HFFc6 (cell line): ENCODE data around the gene ODC1. TPM values are rescaled to one million over a fixed set of nuclear protein-coding genes. Genes with fewer than 3 reads are reported as not detected.

Experiments
- DNase-seq: peaks from one replicate; pipeline ENCODE4 v3.0.0-alpha.2; 2018
- H3K27ac Mint-ChIP-seq: 2 replicates; pipeline ENCODE4 v1.8.0; 2020; ENCODE audit warnings: mild to moderate bottlenecking, mixed read lengths
- H3K27me3 Mint-ChIP-seq: 2 replicates; pipeline ENCODE4 v1.8.0; 2021; ENCODE audit warnings: mild to moderate bottlenecking, moderate library complexity, mixed read lengths; ENCODE audit not compliant: insufficient read depth
- H3K36me3 Mint-ChIP-seq: 2 replicates; pipeline ENCODE4 v1.8.0; 2021; ENCODE audit warnings: low read depth, mixed read lengths
- H3K4me1 Mint-ChIP-seq: 2 replicates; pipeline ENCODE4 v1.8.0; 2020; ENCODE audit warnings: low read depth, mixed read lengths
- H3K4me3 Mint-ChIP-seq: 2 replicates; pipeline ENCODE4 v1.8.0; 2020; ENCODE audit warnings: mild to moderate bottlenecking, moderate library complexity, mixed read lengths
- H3K9me3 Mint-ChIP-seq: 2 replicates; pipeline ENCODE4 v1.8.0; 2020; ENCODE audit warnings: mild to moderate bottlenecking, mixed read lengths
- total RNA-seq, 6 experiments: library from RNA; stranded (reverse); fragmentation: NEBNext Ultra II Directional; extraction: Animal tissue kit (Norgen Biotek cat#: 25700); gene quantifications; 2 replicates in 1 of 6; 3 replicates in 5 of 6; pipeline ENCODE4 v1.2.3, GENCODE V29; 2021
- TF ChIP-seq, protein P1 (sequence below): fragments of 200-600 bp; sonication (generic); IDR thresholded peaks from 2 replicates; pipeline ENCODE4 v1.5.0; 2021; ENCODE audit warnings: antibody characterized with exemption, mild to moderate bottlenecking

ODC1 gene
- total RNA-seq, 6 experiments from 2014 or later: 116 to 155 (median 143) TPM

DNA sequence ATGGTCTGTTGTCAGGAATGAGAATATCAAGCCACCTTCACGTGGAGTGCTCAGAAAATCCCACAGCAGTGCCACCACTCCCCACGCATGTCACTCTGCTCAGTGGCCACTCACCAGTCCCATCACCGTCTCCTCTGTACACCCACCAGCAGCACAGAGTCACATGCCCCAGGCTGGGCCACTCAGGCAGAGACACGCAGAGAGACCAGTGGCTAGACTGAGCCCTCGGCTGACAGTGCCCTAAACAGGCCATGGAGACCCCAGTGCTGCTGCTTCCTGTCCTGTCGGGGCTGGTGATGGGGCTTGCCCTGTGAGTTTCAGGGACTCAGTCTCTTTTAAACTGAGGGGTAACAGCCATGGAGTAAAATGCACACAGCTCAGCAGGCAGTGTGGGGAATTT lies 25.9 kb downstream of the ODC1 start:
- TF ChIP-seq, protein P1, sequence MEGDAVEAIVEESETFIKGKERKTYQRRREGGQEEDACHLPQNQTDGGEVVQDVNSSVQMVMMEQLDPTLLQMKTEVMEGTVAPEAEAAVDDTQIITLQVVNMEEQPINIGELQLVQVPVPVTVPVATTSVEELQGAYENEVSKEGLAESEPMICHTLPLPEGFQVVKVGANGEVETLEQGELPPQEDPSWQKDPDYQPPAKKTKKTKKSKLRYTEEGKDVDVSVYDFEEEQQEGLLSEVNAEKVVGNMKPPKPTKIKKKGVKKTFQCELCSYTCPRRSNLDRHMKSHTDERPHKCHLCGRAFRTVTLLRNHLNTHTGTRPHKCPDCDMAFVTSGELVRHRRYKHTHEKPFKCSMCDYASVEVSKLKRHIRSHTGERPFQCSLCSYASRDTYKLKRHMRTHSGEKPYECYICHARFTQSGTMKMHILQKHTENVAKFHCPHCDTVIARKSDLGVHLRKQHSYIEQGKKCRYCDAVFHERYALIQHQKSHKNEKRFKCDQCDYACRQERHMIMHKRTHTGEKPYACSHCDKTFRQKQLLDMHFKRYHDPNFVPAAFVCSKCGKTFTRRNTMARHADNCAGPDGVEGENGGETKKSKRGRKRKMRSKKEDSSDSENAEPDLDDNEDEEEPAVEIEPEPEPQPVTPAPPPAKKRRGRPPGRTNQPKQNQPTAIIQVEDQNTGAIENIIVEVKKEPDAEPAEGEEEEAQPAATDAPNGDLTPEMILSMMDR: no peak
- Mint-ChIP-seq H3K9me3 (no peaks in the 10 kb centered on the region), H3K36me3 (0 out of 2 replicates have a peak, but pooled peaks cover 8% of the 10 kb centered on the region), H3K4me3 (no peak overlapping the region), H3K27ac (no peak overlapping the region), H3K4me1 (peaks cover 13% of the 10 kb centered on the region), H3K27me3 (peaks cover 4% of the 10 kb centered on the region)
- DNase-seq: no peak

DNA sequence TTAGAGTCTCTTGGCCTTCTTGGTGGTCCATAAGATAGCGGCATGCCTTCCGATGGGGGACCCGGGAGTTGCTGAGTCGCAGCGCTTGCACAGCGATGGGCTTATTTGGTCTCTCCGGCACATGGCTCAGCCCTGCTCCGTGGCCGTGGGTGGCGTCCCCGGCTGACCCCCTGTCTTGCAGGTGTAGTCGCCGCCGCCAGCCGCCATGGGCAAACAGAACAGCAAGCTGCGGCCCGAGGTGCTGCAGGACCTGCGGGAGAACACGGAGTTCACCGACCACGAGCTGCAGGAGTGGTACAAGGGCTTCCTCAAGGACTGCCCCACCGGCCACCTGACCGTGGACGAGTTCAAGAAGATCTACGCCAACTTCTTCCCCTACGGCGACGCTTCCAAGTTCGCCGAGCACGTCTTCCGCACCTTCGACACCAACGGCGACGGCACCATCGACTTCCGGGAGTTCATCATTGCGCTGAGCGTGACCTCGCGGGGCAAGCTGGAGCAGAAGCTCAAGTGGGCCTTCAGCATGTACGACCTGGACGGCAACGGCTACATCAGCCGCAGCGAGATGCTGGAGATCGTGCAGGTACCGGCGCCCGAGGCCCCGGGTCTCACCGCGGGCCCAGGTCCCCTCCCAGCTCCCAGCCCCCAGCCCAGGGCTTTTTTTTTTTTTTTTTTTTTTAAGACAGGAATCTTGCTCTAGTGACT lies 28.4 kb downstream of the ODC1 start:
- 0 out of 2 replicates have a peak, but pooled peaks cover 8% of the 10 kb centered on the region for H3K36me3 Mint-ChIP-seq
- no peak overlapping the region for H3K4me3 Mint-ChIP-seq
- peaks cover 11% of the 10 kb centered on the region for H3K4me1 Mint-ChIP-seq
- DNase-seq: no peak
- no peaks in the 10 kb centered on the region; the same call in 1 of the 2 replicates for H3K27me3 Mint-ChIP-seq
- H3K9me3 Mint-ChIP-seq: no peaks in the 10 kb centered on the region
- no peak overlapping the region for H3K27ac Mint-ChIP-seq
- TF ChIP-seq, protein P1: no peak

DNA sequence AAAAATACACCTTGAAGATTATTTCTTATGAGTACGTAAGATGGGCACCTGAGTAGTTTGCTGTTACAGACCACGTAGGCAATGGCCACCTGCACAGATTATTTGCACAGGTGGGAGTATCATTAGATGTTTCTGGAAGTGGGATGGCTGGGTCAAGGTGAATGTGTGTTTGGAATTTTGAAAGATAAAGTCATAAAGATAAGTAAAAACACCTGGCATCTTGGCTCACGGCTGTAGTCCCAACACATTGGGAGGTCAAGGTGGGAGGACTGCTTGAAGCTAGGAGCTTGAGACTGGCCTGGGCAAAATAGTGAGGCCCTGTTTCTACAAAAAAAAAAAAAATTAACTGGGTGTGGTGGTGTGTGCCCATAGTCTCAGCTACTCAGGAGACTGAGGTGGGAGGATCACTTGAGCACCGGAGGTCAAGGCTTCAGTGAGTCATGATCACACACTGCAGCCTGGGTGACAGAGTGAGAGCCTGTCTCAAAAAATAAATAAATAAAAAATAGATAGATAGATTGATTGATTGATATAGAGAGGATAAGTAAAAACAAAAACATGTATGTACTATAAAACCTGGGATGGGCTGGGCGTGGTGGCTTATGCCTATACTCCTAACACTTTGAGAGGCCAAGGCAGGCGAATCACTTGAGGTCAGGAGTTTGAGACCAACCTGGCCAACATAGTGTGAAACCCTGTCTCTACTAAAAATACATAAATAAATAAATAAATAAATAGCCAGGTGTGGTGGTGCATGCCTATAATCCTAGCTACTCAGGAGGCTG lies 30.4 kb downstream of the ODC1 start:
- no peak overlapping the region for H3K4me3 Mint-ChIP-seq
- H3K4me1 Mint-ChIP-seq: peaks cover 13% of the 10 kb centered on the region
- H3K27ac Mint-ChIP-seq: no peak overlapping the region
- TF ChIP-seq, protein P1: no peak
- no peak for DNase-seq
- no peaks in the 10 kb centered on the region for H3K9me3 Mint-ChIP-seq
- H3K27me3 Mint-ChIP-seq: no peaks in the 10 kb centered on the region
- H3K36me3 Mint-ChIP-seq: peaks cover 11% of the 10 kb centered on the region; the same call in 1 of the 2 replicates

DNA sequence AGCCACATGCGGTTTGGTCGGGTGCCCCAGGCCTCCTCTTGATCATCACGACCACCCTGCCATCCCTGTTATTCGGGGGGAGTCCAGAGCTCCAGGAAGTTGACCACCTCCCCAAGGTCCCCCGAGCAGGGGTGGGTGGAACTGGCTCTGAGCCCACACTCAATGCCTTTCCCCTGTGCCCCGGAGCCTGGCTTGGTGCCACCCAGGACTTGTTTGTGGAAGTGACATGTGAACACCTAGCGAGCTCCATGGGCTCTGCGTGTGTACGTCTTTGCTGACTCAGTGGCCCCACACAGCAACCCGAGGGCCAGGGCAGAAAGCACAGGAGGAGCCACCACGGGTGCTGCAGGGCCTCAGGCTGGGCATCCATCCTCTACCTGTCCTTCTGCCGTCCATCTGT lies 32.5 kb downstream of the ODC1 start:
- Mint-ChIP-seq H3K9me3 (no peaks in the 10 kb centered on the region), H3K36me3 (peaks cover 13% of the 10 kb centered on the region; the same call in 1 of the 2 replicates), H3K27me3 (no peaks in the 10 kb centered on the region), H3K27ac (no peak overlapping the region), H3K4me3 (no peak overlapping the region), H3K4me1 (peaks cover 13% of the 10 kb centered on the region)
- TF ChIP-seq, protein P1: no peak
- no peak for DNase-seq

DNA sequence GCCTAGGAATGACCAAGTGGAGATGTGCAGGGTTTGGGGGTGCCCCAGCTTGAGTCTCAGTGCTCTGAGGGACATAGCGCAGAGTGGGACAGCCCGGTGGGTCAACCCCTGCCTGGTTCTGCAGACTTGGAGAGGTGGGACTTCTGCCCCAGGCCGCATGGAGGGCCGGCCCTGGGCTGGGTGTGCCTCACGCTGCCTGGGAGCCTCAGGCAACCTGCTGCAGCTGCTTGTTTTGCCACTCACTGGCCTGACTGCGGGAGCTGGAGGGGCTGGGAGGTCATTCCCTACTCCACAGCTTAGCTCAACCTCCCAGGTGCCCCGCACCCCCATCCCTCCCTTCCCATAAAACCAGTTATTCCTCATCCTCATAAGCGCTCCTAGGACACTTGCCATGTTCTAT lies 33.1 kb downstream of the ODC1 start:
- Mint-ChIP-seq H3K27me3 (no peaks in the 10 kb centered on the region), H3K36me3 (peaks cover 13% of the 10 kb centered on the region; the same call in 1 of the 2 replicates), H3K27ac (no peak overlapping the region)

More for the DNA sequence above, 33.1 kb downstream of the ODC1 start:
- TF ChIP-seq, protein P1: no peak
- DNase-seq: no peak
- no peaks in the 10 kb centered on the region for H3K9me3 Mint-ChIP-seq
- no peak overlapping the region for H3K4me3 Mint-ChIP-seq
- H3K4me1 Mint-ChIP-seq: peaks cover 13% of the 10 kb centered on the region
